Fibroblast of lung (primary cell): ENCODE data around the gene RIPK4. TPM values are rescaled to one million over a fixed set of nuclear protein-coding genes. Genes with fewer than 3 reads are reported as not detected.

ENCODE experiments used
- DNase-seq, 2 donors: peaks; one replicate each; pipeline versions ENCODE4 v3.0.0 to v3.0.0-alpha.2; 2010; ENCODE audit warnings: low read depth in 2 of 2
- H2AFZ ChIP-seq: 2 replicates; pipeline ENCODE4 v1.5.1; 2012; ENCODE audit warnings: low read length, control low read depth, inconsistent platforms
- H3K27ac ChIP-seq: 2 replicates; pipeline ENCODE4 v1.5.1; 2011; ENCODE audit warnings: low read length, control low read depth; ENCODE audit not compliant: insufficient read depth
- H3K27me3 ChIP-seq: 2 replicates; pipeline ENCODE4 v1.5.1; 2011; ENCODE audit warnings: mild to moderate bottlenecking, low read length; ENCODE audit not compliant: control insufficient read depth, insufficient read depth
- H3K36me3 ChIP-seq: 2 replicates; pipeline ENCODE4 v1.5.1; 2011; ENCODE audit warnings: low read length; ENCODE audit not compliant: control insufficient read depth, insufficient read depth
- H3K4me1 ChIP-seq: 2 replicates; pipeline ENCODE4 v1.5.1; 2011; ENCODE audit warnings: low read length; ENCODE audit not compliant: control insufficient read depth, insufficient read depth; ENCODE audit errors: extremely low read depth
- H3K4me2 ChIP-seq: 2 replicates; pipeline ENCODE4 v1.5.1; 2011; ENCODE audit warnings: low read length, control low read depth; ENCODE audit not compliant: insufficient read depth; ENCODE audit errors: extremely low read depth
- H3K4me3 ChIP-seq, 4 experiments: fragments of 200-600 bp in 1 of 4; sonication (generic) in 1 of 4; replicated peaks in 1 of 4; 2 replicates each; pipeline ENCODE4 v1.5.1; 2011 to 2016; ENCODE audit warnings: low read length in 4 of 4, low read depth in 3 of 4, mild to moderate bottlenecking in 3 of 4, control low read depth in 2 of 4, inconsistent platforms in 1 of 4, mixed read lengths in 1 of 4; ENCODE audit not compliant: insufficient read depth in 1 of 4; ENCODE audit errors: control extremely low read depth in 1 of 4
- H3K79me2 ChIP-seq: 2 replicates; pipeline ENCODE4 v1.5.1; 2012; ENCODE audit warnings: mild to moderate bottlenecking, low read length, inconsistent platforms; ENCODE audit not compliant: control insufficient read depth, insufficient read depth
- H3K9ac ChIP-seq: 2 replicates; pipeline ENCODE4 v1.5.1; 2011; ENCODE audit warnings: mild to moderate bottlenecking, low read length, control low read depth; ENCODE audit not compliant: insufficient read depth
- H3K9me3 ChIP-seq: 2 replicates; pipeline ENCODE4 v1.5.1; 2012; ENCODE audit warnings: low read depth, low read length; ENCODE audit not compliant: control insufficient read depth, insufficient read depth
- H4K20me1 ChIP-seq: 2 replicates; pipeline ENCODE4 v1.5.1; 2011; ENCODE audit warnings: low read length; ENCODE audit not compliant: control insufficient read depth, insufficient read depth; ENCODE audit errors: extremely low read depth
- EZH2 ChIP-seq: IDR thresholded peaks from 2 replicates; pipeline ENCODE4 v1.5.1; 2012; ENCODE audit warnings: low read length, control low read depth, mild to moderate bottlenecking; ENCODE audit errors: missing control alignments
- polyA plus RNA-seq, 2 donors: library from polyadenylated mRNA; depleted of rRNA in 1 of 2; stranded (reverse) in 1 of 2; unstranded in 1 of 2; fragments of >200 nt; gene quantifications; 2 replicates each; pipeline ENCODE4 v1.2.1, GENCODE V29; 2011 to 2012; ENCODE audit warnings: missing spikeins in 1 of 2
- total RNA-seq: library from RNA; depleted of rRNA; stranded (reverse); fragments of >200 nt; gene quantifications from 2 replicates; pipeline ENCODE4 v1.2.1, GENCODE V29; 2014
- TF ChIP-seq, protein P1 (sequence below), 2 donors: IDR thresholded peaks in 1 of 2; conservative IDR thresholded peaks in 1 of 2; 1 replicate in 1 of 2; 2 replicates in 1 of 2; pipeline ENCODE4 v1.5.1; 2011 to 2012; ENCODE audit warnings: low read length in 2 of 2, control low read depth in 1 of 2, inconsistent platforms in 1 of 2, low read depth in 1 of 2, mild to moderate bottlenecking in 1 of 2

The RIPK4 gene
- total and polyA plus RNA-seq, 2 donors (not counting 1 experiment from before 2014, with no cell fraction given) = under 0.01 TPM; not detected in 1

DNA sequence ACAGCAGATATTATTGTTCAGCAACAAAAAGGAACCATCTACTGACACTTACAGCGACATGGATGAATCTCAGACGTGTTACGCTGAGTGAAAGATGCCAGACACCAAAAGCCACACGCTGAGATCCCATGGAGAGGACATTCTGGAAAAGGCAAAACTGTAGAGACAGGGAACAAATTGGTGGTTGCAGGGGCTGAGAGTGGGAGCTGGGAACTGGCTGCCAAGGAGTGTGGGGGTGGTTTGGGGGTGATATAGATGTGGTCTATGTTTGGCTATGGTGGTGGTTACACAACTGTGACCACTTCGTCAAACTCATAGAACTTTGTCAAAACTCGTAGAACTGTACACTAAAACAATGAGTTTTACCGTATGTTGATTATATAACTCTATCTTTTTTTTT is 57.7 kb downstream of the RIPK4 start:
- no peaks in the 10 kb centered on the region for H3K4me1 ChIP-seq
- no peak overlapping the region for H3K27ac ChIP-seq
- H3K9ac ChIP-seq = no peak overlapping the region
- H3K9me3 ChIP-seq = no peaks in the 10 kb centered on the region
- no peak for TF ChIP-seq EZH2
- TF ChIP-seq, protein P1, sequence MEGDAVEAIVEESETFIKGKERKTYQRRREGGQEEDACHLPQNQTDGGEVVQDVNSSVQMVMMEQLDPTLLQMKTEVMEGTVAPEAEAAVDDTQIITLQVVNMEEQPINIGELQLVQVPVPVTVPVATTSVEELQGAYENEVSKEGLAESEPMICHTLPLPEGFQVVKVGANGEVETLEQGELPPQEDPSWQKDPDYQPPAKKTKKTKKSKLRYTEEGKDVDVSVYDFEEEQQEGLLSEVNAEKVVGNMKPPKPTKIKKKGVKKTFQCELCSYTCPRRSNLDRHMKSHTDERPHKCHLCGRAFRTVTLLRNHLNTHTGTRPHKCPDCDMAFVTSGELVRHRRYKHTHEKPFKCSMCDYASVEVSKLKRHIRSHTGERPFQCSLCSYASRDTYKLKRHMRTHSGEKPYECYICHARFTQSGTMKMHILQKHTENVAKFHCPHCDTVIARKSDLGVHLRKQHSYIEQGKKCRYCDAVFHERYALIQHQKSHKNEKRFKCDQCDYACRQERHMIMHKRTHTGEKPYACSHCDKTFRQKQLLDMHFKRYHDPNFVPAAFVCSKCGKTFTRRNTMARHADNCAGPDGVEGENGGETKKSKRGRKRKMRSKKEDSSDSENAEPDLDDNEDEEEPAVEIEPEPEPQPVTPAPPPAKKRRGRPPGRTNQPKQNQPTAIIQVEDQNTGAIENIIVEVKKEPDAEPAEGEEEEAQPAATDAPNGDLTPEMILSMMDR (conservative IDR thresholded peaks at IDR 0.05 in 1 of 2, IDR thresholded peaks at IDR 0.05 in 1 of 2; ENCODE audit: low read depth in 1 of 2, low read length in 2 of 2) = no peak
- H4K20me1 ChIP-seq = no peaks in the 10 kb centered on the region
- H2AFZ ChIP-seq = no peak overlapping the region
- no peaks in the 10 kb centered on the region for H3K36me3 ChIP-seq
- H3K4me3 ChIP-seq = no peak overlapping the region
- peaks cover 14% of the 10 kb centered on the region for H3K27me3 ChIP-seq
- H3K4me2 ChIP-seq = no peak overlapping the region
- DNase-seq = no peak
- no peaks in the 10 kb centered on the region for H3K79me2 ChIP-seq

DNA sequence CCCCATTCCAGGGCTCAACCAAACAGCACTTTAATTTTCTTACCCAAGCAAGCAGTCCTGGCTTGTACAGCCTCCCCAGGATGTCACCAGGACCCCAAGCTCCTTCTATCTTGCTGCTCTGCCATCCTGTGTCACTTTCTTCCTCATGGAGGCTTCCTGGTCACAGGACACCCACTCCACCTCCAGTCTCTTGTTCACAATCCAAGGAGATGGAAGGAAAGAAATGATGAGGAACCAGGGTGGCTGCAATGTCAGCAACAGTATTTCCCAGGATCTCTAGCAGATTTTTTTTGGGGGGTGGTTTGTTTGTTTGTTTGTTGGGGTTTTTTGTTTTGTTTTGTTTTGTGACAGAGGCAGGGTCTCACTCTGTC is 58.9 kb downstream of the RIPK4 start:
- H3K4me2 ChIP-seq = no peak overlapping the region
- TF ChIP-seq, protein P1 (conservative IDR thresholded peaks at IDR 0.05 in 1 of 2, IDR thresholded peaks at IDR 0.05 in 1 of 2; ENCODE audit: low read depth in 1 of 2, low read length in 2 of 2) = no peak
- TF ChIP-seq EZH2 = no peak

DNA sequence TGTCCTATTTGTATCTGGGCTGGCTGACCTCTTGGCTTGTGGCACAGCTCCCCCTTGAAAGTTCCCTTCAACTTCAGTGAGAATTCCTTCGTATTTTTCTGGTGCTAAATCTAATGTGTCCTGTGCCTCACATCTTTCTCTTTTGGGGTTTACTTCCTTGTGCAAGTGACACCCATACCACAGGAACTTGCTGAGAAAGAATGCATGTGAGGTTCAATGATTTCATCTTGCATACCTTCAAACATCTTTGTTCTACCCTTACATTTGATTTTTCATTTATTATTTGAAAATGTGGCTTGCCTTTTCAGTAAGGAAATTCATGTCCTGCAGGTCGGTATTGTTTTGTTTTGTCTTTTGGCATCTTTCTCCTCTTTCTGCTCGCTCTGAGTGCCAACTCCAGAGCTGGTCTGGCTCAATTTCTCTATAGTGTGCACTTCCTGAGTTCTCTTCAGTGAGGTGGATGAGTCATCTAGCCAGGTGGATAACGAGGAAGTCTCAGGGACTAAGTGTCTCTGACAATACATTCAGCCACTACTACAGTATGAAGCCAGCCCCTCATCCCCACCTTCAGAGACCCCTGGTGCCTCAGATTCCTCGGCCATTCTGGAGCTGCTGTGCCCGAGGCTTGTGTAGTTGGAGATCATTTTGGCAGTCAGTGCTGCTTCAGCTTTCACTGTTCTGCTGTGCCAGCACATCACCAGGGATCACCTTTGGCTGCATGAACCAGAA is 59.5 kb downstream of the RIPK4 start:
- Histone ChIP-seq H3K36me3 (no peaks in the 10 kb centered on the region), H3K4me2 (no peak overlapping the region), H3K27ac (no peak overlapping the region), H3K4me1 (no peaks in the 10 kb centered on the region), H4K20me1 (no peaks in the 10 kb centered on the region), H2AFZ (no peak overlapping the region), H3K9ac (no peak overlapping the region), H3K4me3 (no peak overlapping the region), H3K79me2 (no peaks in the 10 kb centered on the region), H3K27me3 (peaks cover 7% of the 10 kb centered on the region), H3K9me3 (no peaks in the 10 kb centered on the region)
- TF ChIP-seq, protein P1 (conservative IDR thresholded peaks at IDR 0.05 in 1 of 2, IDR thresholded peaks at IDR 0.05 in 1 of 2; ENCODE audit: low read depth in 1 of 2, low read length in 2 of 2) = no peak
- no peak for TF ChIP-seq EZH2
- DNase-seq = peak in 1 of 2 donors; percentile 34

More for the DNA sequence above, 58.9 kb downstream of the RIPK4 start:
- no peak overlapping the region for H3K27ac ChIP-seq
- DNase-seq = no peak
- no peaks in the 10 kb centered on the region for H3K79me2 ChIP-seq
- no peaks in the 10 kb centered on the region for H3K9me3 ChIP-seq
- H3K4me1 ChIP-seq = no peaks in the 10 kb centered on the region
- peaks cover 10% of the 10 kb centered on the region for H3K27me3 ChIP-seq
- no peak overlapping the region for H3K9ac ChIP-seq
- H3K36me3 ChIP-seq = no peaks in the 10 kb centered on the region
- H4K20me1 ChIP-seq = no peaks in the 10 kb centered on the region
- H3K4me3 ChIP-seq = no peak overlapping the region
- H2AFZ ChIP-seq = no peak overlapping the region
